ENCODE data around the gene NMS. TPM values are rescaled to one million over a fixed set of nuclear protein-coding genes. Genes with fewer than 3 reads are reported as not detected.

Gene NMS
- total and polyA plus RNA-seq, 2 of the 13 experiments (the other 11 are each of a cell fraction or from before 2014, with no cell fraction given), result not detected

GRCh38 chr2:100425107-100425506, 45.2 kb upstream of the NMS start:
- H4K20me1 ChIP-seq (ENCODE audit: insufficient read depth, low read length), result no peaks in the 10 kb centered on the region
- intact Hi-C loops (cut with micrococcal nuclease; ENCODE audit: unreplicated experiment), result no loop called here
- no peaks in the 10 kb centered on the region for H3K9me3 ChIP-seq (ENCODE audit: low read length)
- in situ Hi-C loops (cut with HindIII; ENCODE audit: extremely low pct_ligation_motif_present, low pct_unique_long_range_greater_than_20kb), result no loop called here
- 67% methylated on average over 4 of the region's 4 CpGs for WGBS (ENCODE audit: low lambda C conversion rate)
- H3K36me3 ChIP-seq (replicated peaks in 1 of 2; ENCODE audit: control insufficient read depth in 1 of 2, insufficient read depth in 2 of 2, low read length in 2 of 2), result no peaks in the 10 kb centered on the region
- no peak overlapping the region for H3K4me2 ChIP-seq (ENCODE audit: low read depth, low read length)
- POLR2A ChIA-PET, result no interaction called here
- no peaks in the 10 kb centered on the region for H3K4me1 ChIP-seq (ENCODE audit: insufficient read depth, low read length)
- H3K27me3 ChIP-seq (ENCODE audit: control insufficient read depth in 1 of 2, insufficient read depth in 2 of 2, low read length in 2 of 2), result peaks cover 0 to 5% of the 10 kb centered on the region in 2 experiments; a peak in 1 of 5 replicates
- CTCF ChIA-PET (ENCODE audit: low intra/inter-chr PET ratio, low total read pairs), result no interaction called here
- no peak overlapping the region for H3K9ac ChIP-seq (ENCODE audit: insufficient read depth, low read depth, low read length)
- FAIRE-seq (no peak), DNase-seq (ENCODE audit: low spot score) (no peak), ATAC-seq (no peak)
- H3K79me2 ChIP-seq (ENCODE audit: insufficient read depth, low read length), result no peaks in the 10 kb centered on the region
- H3K4me3 ChIP-seq (replicated peaks in 1 of 3; ENCODE audit: insufficient read depth in 1 of 3, low read depth in 2 of 3, low read length in 3 of 3), result no peak overlapping the region
- no TSS peak for BruUV-seq (replicated peaks)
- TF ChIP-seq ZFP90 (CRISPR knock-in tag; IDR thresholded peaks at IDR 0.05; ENCODE audit: borderline replicate concordance) (no peak), SP140L (CRISPR knock-in tag; IDR thresholded peaks at IDR 0.05; ENCODE audit: borderline replicate concordance) (no peak), NFAT5 (CRISPR knock-in tag; IDR thresholded peaks at IDR 0.05) (no peak)
- H3K27ac ChIP-seq (ENCODE audit: extremely low read length, insufficient read depth, low read length), result no peak overlapping the region
- H2AFZ ChIP-seq (ENCODE audit: low read length), result no peak overlapping the region
